ENCODE data around the gene PCBP2.
A peak's percentile ranks its signal among the peaks of the same experiment; 100 is the strongest.
"Not testable (repeated sequence)": the region's sequence is repeated elsewhere in the genome, so short reads cannot be mapped to it uniquely, and the experiment has no call there.

PCBP2 gene

DNA sequence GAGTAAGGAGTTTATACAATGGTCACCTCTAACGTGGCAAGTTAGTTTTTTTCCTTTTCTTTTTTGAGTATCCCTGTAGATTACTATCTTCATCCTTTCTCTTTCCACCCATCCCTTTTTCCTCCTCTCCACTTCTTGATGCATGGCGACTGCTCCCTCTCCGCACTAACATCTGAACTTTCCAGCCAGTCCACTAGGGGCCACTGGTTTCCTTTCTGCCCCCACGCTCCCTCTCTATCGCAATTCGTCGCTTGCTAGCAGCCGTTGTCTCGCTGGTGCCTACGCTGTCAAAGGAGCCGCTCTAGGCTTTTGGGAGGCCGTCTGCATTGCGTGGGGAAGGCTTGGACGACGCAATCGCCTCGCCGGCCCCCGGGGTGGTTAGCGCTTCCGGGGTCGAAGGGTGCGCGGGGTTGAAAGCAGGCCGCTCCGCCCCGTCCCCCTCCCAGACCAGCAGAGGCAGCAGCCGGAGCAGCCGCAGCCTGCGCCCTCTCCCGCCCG, at the start of gene PCBP2:
TSS of gene PCBP2 (plus strand) at position 442 of the 498 bp plus-strand sequence. CDS start 2,699 bp downstream, outside the sequence.
- H3K27ac Mint-ChIP-seq, result peak within 1 kb of the TSS; percentile 100
- H3K4me3 Mint-ChIP-seq, result peak within 1 kb of the TSS; percentile 99
- peaks cover 34% of the 10 kb centered on the region for H3K4me1 Mint-ChIP-seq (ENCODE audit: low read depth)
- H3K36me3 Mint-ChIP-seq (ENCODE audit: low read depth), result peaks cover 46% of the 10 kb centered on the region
- H3K27me3 Mint-ChIP-seq (ENCODE audit: low read depth), result no peaks in the 10 kb centered on the region
- H3K9me3 Mint-ChIP-seq, result no peaks in the 10 kb centered on the region

DNA sequence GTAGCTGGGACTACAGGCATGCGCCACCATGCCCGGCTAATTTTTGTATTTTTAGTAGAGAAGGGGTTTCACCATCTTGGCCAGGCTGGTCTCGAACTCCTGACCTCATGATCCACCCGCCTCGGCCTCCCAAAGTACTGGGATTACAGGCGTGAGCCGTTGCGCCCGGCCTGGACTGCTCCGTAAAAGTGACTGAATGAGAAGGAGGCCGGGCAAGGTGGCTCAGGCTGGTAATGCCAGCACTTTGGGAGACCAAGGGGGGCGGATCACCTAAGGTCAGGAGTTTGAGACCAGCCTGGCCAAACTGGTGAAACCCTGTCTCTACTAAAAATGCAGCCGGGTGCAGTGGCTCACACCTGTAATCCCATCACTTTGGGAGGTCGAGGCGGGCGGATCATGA, 49.6 kb upstream of the PCBP2 start:
- not testable (repeated sequence) for H3K27me3 Mint-ChIP-seq (ENCODE audit: low read depth); H3K4me3 Mint-ChIP-seq; H3K4me1 Mint-ChIP-seq (ENCODE audit: low read depth); H3K9me3 Mint-ChIP-seq; H3K27ac Mint-ChIP-seq
- H3K36me3 Mint-ChIP-seq (ENCODE audit: low read depth), result peaks cover 13% of the 10 kb centered on the region

DNA sequence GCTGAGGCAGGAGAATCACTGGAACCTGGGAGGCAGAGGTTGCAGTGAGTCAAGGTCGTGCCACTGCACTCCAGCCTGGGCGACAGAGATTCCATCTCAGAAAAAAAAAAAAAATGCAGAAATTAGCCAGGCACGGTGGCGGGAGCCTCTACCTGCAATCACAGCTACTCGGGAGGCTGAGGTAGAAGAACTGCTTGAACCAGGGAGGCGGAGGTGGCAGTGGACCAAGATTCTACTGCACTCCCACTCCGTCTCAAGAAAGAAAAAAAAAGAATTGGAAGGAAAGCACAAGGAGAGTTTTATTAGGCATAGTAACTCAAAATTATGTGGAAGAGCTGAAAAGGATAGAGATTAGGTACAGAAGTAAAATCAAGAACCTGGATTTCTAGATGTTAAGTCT, 49.0 kb upstream of the PCBP2 start:
- Mint-ChIP-seq H3K27ac (no peak overlapping the region), H3K4me3 (no peak overlapping the region), H3K9me3 (no peaks in the 10 kb centered on the region), H3K4me1 (ENCODE audit: low read depth) (peaks cover under 1% of the 10 kb centered on the region), H3K27me3 (ENCODE audit: low read depth) (no peaks in the 10 kb centered on the region), H3K36me3 (ENCODE audit: low read depth) (peaks cover 13% of the 10 kb centered on the region)

DNA sequence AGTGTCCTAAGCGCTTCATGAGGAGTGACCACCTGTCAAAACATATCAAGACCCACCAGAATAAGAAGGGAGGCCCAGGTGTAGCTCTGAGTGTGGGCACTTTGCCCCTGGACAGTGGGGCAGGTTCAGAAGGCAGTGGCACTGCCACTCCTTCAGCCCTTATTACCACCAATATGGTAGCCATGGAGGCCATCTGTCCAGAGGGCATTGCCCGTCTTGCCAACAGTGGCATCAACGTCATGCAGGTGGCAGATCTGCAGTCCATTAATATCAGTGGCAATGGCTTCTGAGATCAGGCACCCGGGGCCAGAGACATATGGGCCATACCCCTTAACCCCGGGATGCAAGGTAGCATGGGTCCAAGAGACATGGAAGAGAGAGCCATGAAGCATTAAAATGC, 41.0 kb upstream of the PCBP2 start:
- peaks cover 19% of the 10 kb centered on the region for H3K4me1 Mint-ChIP-seq (ENCODE audit: low read depth)
- no peaks in the 10 kb centered on the region for H3K27me3 Mint-ChIP-seq (ENCODE audit: low read depth)
- H3K9me3 Mint-ChIP-seq, result no peaks in the 10 kb centered on the region
- H3K4me3 Mint-ChIP-seq, result no peak overlapping the region
- no peak overlapping the region for H3K27ac Mint-ChIP-seq
- H3K36me3 Mint-ChIP-seq (ENCODE audit: low read depth), result peaks cover 40% of the 10 kb centered on the region

DNA sequence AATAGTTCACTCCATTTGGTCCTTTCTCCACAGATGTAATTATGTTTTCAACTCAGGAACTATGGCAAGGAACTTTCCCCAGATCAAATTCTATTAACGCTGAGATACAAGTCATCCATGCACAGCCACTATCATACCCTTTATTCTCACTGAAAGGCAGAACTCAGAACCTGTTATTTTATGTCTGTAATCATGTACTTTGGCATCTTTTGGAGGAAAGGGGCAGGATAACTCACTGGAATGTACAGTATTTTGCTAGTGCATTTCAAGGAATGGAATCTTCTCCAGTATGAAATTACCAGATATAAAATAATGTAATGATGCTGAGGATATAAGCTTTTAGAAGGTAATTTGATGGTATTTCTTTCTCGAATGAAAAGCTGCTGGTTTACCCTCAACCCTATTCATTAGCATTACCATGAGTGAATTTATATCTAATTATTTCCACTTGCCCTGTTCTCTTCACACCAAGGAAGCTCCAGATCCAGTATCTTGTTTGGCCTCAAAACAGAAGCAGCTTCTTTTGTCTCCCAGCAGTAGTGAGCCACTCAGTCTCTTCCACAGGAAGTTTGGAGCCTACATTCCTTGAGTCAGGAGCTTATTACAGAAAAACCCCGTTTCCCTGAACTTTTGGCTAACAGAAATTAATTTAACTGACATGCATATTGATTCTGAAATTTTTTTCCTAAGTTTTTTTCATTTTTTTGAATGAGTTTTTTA, 38.3 kb upstream of the PCBP2 start:
- H3K4me1 Mint-ChIP-seq (ENCODE audit: low read depth), result peaks cover 28% of the 10 kb centered on the region

DNA sequence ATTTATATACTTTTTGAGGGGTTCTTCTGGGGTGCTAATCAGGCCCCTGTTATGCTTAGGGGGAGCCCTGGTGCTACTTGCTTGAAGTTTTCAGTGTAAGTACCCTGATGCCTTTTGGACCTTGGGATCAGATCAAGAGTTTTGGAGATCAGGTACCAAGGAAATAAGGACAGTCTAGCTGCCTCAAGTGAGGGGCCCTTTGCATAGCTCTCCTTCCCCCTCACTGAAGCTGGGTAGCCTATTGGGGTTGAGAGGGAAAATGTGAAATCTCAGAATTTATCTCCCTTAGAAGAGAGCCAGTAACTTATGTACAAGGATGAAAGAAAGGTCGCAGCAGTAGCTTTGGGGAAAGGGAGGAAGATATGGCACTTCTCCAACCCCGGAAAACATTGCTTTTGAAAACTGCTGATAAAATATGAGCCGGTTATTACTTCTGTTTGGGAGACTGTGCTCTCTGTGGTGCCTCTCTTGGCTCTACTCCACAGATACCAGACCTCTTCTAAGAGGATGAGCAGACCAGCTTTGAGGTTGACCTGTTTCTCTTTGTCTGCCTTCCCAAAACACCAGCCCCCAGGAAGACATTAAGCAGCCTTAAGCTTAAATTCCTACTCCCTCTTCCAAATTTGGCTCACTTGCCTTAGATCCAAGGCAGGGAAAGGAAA, 37.0 kb upstream of the PCBP2 start:
- Mint-ChIP-seq H3K9me3 (no peaks in the 10 kb centered on the region), H3K4me1 (ENCODE audit: low read depth) (peaks cover 32% of the 10 kb centered on the region), H3K36me3 (ENCODE audit: low read depth) (peaks cover 31% of the 10 kb centered on the region), H3K27ac (no peak overlapping the region), H3K27me3 (ENCODE audit: low read depth) (no peaks in the 10 kb centered on the region), H3K4me3 (no peak overlapping the region)

More for the DNA sequence above, 38.3 kb upstream of the PCBP2 start:
- Mint-ChIP-seq H3K36me3 (ENCODE audit: low read depth) (peaks cover 38% of the 10 kb centered on the region), H3K27me3 (ENCODE audit: low read depth) (no peaks in the 10 kb centered on the region), H3K27ac (peak overlapping the region; percentile 55), H3K9me3 (no peaks in the 10 kb centered on the region), H3K4me3 (no peak overlapping the region)

DNA sequence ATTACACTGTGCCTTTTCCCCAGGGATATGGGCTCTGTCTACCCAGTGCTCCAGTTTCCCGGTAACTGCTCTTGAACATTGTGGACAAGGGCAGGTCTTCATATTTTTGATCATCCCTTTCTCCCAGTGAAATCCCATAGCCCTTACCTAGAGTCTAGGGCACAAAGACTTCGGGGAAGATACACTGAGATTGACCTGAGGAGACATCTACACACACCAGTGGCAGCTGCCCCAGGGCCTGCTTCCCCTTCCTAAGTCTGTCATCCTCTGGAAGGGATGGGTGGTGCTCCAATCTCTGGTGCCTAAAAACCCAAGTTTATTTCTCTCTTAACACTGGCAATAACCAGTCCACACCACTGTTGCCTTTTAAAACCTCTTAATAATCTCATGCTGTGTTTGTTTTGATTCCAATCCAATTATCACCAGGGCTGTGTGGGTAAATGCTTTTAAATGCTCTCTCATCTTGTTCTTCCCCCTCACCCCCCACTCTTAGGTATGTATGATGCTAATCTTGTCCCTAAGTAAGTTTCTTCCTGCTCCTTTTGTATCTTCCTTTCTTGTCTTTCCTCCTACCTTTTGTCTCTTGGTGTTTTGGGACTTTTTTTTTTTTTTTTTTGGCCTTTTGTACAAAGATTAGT, 36.0 kb upstream of the PCBP2 start:
- H3K9me3 Mint-ChIP-seq; H3K27ac Mint-ChIP-seq; H3K27me3 Mint-ChIP-seq (ENCODE audit: low read depth); H3K4me3 Mint-ChIP-seq: not testable (repeated sequence)
- H3K36me3 Mint-ChIP-seq (ENCODE audit: low read depth), result peaks cover 24% of the 10 kb centered on the region
- H3K4me1 Mint-ChIP-seq (ENCODE audit: low read depth), result peaks cover 33% of the 10 kb centered on the region

DNA sequence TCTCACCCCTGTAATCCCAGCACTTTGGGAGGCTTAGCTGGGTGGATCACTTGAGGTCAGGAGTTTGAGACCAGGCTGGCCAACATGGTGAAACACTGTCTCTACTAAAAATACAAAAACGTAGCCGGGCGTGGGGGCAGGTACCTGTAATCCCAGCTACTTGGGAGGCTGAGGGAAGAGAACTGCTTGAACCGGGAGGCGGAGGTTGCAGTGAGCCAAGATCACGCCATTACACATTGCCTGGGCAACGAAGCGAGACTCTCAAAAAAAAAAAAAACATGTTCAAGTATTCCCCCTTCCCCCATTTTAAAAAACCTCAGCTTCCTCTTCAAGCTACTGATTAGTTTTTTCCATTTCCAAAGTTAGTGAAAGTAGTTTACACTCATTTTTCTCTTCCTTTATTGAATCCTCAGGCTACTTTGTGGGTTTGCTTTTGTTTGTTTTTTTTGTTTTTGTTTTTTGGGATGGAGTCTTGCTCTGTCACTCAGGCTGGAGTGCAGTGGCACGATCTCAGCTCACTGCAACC, 34.5 kb upstream of the PCBP2 start:
- H3K27me3 Mint-ChIP-seq (ENCODE audit: low read depth); H3K9me3 Mint-ChIP-seq: not testable (repeated sequence)
- peaks cover 33% of the 10 kb centered on the region for H3K4me1 Mint-ChIP-seq (ENCODE audit: low read depth)
- peaks cover 12% of the 10 kb centered on the region for H3K36me3 Mint-ChIP-seq (ENCODE audit: low read depth)
- peak overlapping the region; percentile 30 for H3K4me3 Mint-ChIP-seq
- H3K27ac Mint-ChIP-seq, result peak overlapping the region; percentile 85

DNA sequence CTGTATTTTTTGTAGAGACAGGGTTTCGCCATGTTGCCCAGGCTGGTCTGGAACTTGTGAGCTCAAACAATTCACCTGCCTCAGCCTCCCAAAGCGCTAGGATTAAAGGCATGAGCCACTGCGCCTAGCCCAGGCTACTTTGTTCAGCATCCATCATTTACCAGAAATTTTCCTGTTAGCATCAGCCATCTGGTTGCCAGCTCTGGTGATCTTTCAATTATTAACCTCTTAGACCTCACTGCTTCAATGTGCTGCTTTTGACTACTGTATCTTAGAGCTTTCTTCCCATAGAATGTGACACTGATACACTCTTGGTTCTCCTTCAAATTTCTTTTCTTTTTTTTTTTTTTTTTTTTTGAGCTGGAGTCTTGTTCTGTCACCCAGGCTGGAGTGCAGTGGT, 33.7 kb upstream of the PCBP2 start:
- H3K36me3 Mint-ChIP-seq (ENCODE audit: low read depth), result peaks cover 7% of the 10 kb centered on the region
- H3K27me3 Mint-ChIP-seq (ENCODE audit: low read depth), result no peaks in the 10 kb centered on the region
- no peaks in the 10 kb centered on the region for H3K9me3 Mint-ChIP-seq
- peaks cover 26% of the 10 kb centered on the region for H3K4me1 Mint-ChIP-seq (ENCODE audit: low read depth)
- H3K4me3 Mint-ChIP-seq, result no peak overlapping the region
- no peak overlapping the region for H3K27ac Mint-ChIP-seq

DNA sequence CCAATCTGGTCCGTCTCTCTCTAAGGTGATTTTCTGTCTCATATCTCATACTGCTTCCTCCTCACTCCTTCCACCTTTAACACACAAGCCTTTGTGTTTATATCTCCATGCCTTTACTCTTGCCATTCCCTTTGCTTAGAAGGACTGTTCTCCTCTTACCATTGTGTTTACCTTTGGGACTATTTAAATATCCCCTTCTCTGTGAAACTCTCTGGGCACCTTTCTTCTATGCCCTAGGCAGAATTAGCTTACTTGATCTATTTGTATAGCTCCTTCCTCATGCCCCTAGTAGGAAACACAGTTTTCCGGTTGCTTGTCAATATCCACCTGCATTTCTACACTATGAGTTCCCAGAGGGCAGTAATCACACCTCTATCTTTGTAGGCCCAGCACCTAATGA, 32.1 kb upstream of the PCBP2 start:
- Mint-ChIP-seq H3K4me3 (no peak overlapping the region), H3K27ac (peak overlapping the region; percentile 61), H3K9me3 (no peaks in the 10 kb centered on the region), H3K27me3 (ENCODE audit: low read depth) (no peaks in the 10 kb centered on the region), H3K36me3 (ENCODE audit: low read depth) (peaks cover 4% of the 10 kb centered on the region), H3K4me1 (ENCODE audit: low read depth) (peaks cover 22% of the 10 kb centered on the region)

DNA sequence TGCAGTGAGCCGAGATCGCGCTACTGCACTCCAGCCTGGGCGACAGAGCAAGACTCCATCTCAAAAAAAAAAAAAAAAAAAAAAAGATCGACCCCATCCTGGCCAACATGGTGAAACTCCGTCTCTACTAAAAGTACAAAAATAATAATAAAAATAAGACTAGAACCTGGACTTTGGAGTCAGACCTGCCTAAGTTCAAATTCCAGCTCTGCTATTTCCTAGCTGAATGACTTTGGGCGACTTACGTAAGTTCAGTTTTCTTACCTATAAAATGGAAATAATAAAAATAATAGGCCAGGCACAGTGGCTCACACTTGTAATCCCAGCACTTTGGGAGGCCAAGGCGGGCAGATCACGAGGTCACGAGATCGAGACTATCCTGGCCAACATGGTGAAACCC, 29.7 kb upstream of the PCBP2 start:
- H3K4me1 Mint-ChIP-seq (ENCODE audit: low read depth), result peaks cover 14% of the 10 kb centered on the region
- not testable (repeated sequence) for H3K27ac Mint-ChIP-seq; H3K4me3 Mint-ChIP-seq; H3K27me3 Mint-ChIP-seq (ENCODE audit: low read depth); H3K9me3 Mint-ChIP-seq; H3K36me3 Mint-ChIP-seq (ENCODE audit: low read depth)

DNA sequence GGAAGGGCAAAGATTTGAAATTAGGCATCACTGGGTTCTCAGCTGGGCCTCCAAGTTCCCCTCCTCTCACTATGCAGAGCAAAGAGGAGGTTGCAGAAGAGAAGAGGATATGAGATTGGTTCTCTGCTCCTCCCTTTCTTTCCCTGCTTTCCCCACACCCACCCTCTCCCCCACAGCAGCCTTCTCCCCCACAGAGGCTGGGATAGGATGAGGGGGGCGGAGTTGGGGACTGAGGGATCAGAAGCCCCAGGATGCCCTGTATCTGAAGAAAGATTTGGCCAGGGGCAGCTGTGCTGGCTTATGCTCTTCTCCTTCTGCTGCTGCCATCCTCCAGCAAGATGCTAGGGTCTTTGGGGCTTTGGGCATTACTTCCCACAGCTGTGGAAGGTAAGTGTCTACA, 28.3 kb upstream of the PCBP2 start, which contains the start of gene AMHR2:
TSS of gene AMHR2 (plus strand) at position 259 of the 400 bp plus-strand sequence. CDS start at position 339, 80 bp downstream.
- no peak within 1 kb of the TSS for H3K27ac Mint-ChIP-seq
- peaks cover 13% of the 10 kb centered on the region for H3K4me1 Mint-ChIP-seq (ENCODE audit: low read depth)
- H3K9me3 Mint-ChIP-seq, result no peaks in the 10 kb centered on the region
- H3K36me3 Mint-ChIP-seq (ENCODE audit: low read depth), result no peaks in the 10 kb centered on the region
- H3K4me3 Mint-ChIP-seq, result no peak within 1 kb of the TSS
- no peaks in the 10 kb centered on the region for H3K27me3 Mint-ChIP-seq (ENCODE audit: low read depth)

DNA sequence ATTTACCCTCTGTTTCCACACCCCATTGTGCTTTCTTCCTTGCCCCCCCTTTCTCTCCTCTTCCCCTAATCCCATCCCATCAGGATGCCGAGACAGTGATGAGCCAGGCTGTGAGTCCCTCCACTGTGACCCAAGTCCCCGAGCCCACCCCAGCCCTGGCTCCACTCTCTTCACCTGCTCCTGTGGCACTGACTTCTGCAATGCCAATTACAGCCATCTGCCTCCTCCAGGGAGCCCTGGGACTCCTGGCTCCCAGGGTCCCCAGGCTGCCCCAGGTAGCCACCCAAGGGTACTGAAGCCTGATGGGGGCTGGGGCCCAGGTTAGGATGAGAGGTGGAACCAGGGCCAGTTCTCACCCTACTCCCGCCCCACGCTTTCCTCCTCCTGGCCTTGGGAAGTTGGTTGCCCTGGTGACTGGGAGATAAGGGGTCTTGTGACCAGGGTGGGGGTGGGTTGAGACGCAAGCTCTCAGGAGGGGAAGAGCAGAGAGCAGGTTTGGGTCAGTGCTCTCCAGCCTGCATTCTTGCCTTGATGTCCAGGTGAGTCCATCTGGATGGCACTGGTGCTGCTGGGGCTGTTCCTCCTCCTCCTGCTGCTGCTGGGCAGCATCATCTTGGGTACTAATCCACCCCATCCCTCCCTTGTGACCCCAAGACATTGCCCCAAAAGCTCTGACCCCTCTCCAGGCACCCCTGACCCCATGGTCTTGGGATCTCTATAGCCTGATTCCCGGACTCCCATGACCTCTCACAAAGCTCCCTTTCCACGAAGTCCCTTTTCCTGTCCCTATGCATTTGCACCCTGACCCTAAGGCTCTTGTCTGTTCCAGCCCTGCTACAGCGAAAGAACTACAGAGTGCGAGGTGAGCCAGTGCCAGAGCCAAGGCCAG, 27.0 kb upstream of the PCBP2 start:
- Mint-ChIP-seq H3K27ac (no peak overlapping the region), H3K4me3 (no peak overlapping the region), H3K27me3 (ENCODE audit: low read depth) (no peaks in the 10 kb centered on the region), H3K9me3 (no peaks in the 10 kb centered on the region), H3K36me3 (ENCODE audit: low read depth) (no peaks in the 10 kb centered on the region), H3K4me1 (ENCODE audit: low read depth) (peaks cover 9% of the 10 kb centered on the region)

All from T-helper 1 cell treated with Interleukin-12 subunit alpha and Interleukin-12 subunit beta and Interleukin-4 antibody, amounts not matched to agents 30 μg/mL and 1 μg/mL, for 36 hours (primary cell).